HG02970 (cell line): ENCODE data around the gene FAM78A.
"Not testable (repeated sequence)": the region's sequence is repeated elsewhere in the genome, so short reads cannot be mapped to it uniquely, and the experiment has no call there.

Experiments used
- ATAC-seq: cut with Tn5 transposase; IDR thresholded peaks from one replicate; pipeline ENCODE4 v1.9.1; 2021; ENCODE audit warnings: mild to moderate bottlenecking, moderate library complexity, moderate number of reproducible peaks; ENCODE audit not compliant: unreplicated experiment, low FRiP score

FAM78A gene

DNA sequence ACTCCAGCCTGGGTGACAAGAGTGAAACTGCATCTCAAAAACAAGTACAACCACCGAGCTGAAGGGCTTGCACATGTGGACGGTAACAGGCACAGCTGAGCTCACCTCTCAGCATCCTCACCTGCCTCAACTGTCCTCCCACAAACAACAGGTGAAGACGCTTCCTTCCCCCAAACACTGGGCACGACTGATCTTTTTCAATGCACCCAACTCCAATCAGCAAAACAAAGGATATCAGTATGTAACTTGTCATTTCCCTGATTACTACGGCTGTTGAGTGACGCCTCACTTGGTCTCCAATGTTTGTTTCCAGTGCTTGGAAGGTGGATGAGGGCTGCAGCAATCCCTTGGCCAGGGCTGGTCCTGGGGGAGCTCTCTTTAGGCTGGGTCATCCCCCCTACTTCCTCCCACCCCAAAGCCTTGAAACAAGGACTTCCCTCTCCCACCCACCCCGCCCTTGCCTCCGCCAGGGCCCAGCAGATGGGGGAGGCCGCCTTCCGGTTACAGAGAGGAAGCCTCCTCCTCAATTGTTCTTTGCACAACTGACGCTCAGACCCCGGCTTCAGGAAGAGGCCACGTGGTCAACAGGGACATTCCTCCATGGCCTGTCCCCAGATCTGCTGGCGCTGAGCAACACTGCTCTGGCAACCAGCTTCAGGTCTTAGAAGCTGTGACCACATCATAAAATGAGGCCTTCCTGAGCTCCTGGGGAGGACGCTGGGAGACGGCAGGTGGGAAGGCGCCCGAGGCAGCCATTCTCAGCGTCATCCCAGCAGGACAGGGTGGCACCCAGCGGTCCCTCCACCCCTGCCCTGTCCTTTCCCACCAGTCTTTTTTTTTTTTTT, 5.9 kb downstream of the FAM78A start:
- no peak for ATAC-seq

- ATAC-seq, result no peak
Observed at GRCh38 chr9:131266266-131267229, 9.8 kb downstream of the FAM78A start.

- ATAC-seq, result no peak
Observed at GRCh38 chr9:131264231-131264630, 12.1 kb downstream of the FAM78A start.

DNA sequence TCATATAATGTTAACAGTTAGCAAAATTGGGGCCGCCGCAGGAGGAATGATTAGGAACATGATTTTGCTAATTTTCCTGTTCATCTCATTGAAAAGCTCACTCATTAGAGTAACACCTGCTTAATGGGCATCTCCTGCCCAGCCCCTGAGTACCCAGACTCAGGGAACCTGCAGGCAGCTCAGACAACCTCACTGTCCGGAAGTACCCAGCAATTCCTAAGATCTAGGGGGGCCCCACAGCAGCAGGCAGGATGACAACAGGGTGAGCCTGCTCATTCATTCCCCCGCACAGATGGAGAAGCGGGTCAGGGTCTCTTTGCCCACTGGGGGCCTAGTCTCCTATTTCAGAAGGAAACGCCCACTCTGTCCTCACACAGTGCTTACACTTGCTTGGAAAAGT, 12.6 kb downstream of the FAM78A start:
- no peak for ATAC-seq

GRCh38 chr9:131263033-131263343, 13.3 kb downstream of the FAM78A start:
- ATAC-seq, result not testable (repeated sequence)

DNA sequence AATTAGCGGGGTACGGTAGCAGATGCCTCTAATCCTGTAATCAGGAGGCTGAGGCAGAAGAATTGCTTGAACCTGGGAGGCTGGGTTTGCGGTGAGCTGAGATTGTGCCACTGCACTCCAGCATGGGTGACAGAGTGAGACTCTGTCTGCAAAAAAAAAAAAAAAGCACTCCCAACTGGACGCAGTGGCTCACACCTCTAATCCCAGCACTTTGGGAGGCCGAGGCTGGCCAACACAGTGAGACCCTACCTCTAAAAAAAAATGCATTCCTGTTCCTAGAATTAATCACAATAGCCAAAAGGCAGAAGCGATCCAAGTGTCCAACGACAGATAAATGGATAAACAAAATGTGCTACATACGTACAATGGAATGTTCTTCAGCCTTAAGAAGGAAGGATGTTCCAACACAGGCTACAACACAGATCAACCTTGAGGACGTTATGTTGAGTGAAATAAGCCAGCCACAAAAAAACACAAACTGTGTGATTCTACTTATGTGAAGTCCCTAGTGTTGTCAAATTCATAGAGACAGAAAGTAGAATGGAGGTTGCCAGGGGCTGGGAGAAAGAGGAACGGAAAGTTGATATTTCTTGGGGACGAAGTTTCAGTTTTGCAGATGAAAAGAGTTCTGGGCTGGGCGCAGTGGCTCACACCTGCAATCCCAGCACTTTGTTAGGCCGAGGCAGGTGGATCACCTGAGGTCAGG, 13.8 kb downstream of the FAM78A start:
- no peak for ATAC-seq

- no peak for ATAC-seq
Observed at GRCh38 chr9:131260751-131261452, 15.4 kb downstream of the FAM78A start.

DNA sequence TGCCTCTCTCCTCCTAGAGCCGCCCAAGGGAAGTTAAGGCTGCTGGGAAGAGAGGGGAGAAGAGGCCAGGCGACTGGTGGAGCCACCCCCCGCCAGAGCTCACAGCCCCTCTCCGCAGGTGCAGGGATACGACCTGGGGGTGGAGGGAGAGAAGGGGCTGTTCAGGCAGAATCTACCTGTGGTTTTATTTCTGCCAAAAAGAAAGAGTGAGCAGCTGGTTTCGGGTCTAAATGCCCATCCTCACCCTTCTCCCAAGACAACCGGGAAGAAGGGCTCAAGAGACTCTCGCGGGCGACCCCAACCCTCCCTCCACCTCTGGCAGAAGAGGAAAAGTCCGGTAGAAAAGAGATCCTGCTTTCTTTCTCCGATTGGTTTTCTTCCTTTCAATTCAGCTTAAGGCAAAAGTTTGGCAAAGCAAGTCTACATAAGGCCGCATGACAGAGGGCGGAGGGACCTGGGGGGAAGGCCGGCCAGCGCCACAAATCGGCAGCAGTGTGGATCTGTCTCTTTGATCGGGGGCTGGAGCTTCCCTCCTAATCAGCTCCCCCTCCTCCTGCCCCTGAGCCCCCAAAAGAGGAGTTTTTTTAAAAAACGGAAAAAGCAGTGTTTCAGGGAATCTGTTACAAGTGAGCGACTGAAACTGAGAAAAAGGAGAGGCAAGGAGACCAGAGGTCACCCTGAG, 16.3 kb downstream of the FAM78A start:
- ATAC-seq, result no peak

- no peak for ATAC-seq
Observed at GRCh38 chr9:131259432-131259898, 16.8 kb downstream of the FAM78A start.

DNA sequence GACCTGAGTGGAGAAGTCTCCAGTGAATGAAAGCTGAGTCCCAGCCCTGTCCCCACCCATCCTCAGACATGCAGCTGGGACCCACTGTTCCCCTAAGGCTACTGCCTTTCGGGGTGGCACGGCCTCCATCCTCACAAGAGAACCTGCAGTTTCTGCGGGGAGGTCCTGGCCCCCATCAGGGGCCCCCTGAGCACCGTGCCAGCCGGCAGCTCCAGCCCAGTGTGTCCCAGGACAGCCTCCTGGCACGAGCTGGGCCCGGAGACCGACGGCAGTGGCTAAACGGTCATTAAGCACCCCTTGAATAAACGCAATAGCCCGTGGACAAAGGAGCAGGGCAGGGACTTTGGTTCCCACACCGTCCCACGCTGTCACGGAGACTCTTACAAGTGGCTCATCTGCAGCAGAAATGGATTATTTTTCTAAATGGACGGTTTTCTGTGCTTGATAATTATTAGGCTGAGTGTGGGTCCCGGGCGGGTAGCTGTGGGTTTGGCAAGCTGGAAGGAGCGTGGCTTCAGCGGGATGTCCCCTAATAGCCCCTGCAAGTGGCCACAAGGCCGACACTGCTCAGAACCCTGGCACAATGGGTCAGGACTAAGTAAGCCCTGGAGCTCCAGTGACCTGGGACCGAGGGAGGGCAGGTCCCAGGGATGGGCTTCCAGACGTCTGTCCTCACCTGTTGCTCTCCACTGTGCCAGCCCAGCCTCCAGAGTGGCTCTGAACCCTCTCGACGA, 17.4 kb downstream of the FAM78A start:
- no peak for ATAC-seq

GRCh38 chr9:131258186-131258585, 18.1 kb downstream of the FAM78A start:
- no peak for ATAC-seq

DNA sequence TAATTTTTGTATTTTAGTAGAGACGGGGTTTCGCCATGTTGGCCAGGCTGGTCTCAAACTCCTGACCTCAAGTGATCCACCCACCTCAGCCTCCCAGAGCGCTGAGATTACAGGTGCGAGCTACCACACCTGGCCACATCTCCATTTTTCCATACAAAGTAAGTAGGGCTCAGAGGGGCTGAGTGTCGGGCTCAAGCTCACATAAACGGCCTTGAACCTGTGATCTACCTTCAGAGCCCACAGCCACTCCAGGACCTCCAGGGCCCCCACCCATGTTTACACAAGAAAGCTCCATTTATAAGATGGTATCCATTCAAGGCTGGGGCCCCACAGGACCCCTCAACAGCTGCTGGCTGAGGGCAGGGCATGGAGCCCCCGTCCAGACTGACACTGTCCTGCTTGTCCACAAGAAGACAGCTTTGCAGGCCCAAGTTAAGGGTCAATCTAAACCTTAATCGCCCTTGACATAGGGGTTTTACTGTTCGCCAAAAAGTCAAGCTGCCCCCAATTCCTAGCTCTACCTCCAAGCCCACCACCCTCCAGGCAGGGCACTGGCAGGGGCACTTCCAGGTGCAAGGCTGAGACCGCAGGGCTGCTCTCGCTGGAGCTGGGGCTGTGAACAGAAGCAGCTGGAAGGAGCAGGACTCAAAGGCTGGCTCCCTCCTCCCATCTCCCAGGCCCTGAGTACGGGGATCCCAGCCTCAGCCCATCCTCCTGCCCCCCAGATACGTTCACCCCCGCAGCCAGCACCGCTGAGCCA, 18.9 kb downstream of the FAM78A start:
- no peak for ATAC-seq

DNA sequence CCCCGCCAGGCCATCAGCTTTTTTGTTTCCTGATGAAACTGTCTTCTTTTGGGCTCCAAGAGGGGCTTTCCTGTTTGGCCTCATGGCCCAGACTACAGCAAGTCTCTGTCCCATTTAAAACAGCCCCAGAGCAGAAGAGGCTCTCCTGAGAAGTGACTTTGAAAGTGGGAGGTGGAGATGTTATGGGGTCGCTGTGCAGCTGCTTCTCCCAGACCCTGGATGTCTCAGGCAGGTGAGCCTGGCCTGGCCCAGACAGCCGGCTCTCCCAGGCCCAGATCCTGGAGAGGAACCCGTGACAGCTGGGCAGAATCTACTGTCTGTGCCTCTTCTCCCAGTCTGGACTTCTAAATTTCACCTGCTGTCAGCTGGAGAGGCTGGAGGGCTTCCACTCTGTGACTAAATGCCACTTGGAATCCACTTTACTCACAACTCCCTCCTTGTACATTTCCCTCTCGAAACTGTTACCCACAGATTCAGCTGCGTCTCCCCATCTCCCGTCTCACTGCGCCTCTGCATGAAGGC, 20.6 kb downstream of the FAM78A start:
- ATAC-seq, result no peak

DNA sequence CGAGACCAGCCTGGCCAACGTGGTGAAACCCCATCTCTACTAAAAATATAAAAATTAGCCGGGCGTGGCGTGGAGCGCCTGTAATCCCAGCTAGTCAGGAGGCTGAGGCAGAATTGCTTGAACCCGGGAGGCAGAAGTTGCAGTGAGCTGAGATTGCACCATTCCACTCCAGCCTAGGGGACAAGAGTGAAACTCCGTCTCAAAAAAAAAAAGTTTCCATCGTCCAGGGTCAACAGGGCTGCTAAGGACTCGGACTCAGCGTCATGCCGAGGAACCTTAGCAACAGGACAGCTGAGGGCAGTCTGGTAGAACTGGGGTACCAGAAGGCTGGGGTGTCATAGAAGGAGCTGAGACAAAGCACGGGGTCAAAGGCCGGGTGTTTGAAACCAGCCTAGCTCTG, 21.7 kb downstream of the FAM78A start:
- ATAC-seq, result no peak

- no peak for ATAC-seq
Observed at GRCh38 chr9:131253891-131254491, 22.3 kb downstream of the FAM78A start.

- ATAC-seq, result no peak
Observed at GRCh38 chr9:131252120-131252519, 24.2 kb downstream of the FAM78A start.

DNA sequence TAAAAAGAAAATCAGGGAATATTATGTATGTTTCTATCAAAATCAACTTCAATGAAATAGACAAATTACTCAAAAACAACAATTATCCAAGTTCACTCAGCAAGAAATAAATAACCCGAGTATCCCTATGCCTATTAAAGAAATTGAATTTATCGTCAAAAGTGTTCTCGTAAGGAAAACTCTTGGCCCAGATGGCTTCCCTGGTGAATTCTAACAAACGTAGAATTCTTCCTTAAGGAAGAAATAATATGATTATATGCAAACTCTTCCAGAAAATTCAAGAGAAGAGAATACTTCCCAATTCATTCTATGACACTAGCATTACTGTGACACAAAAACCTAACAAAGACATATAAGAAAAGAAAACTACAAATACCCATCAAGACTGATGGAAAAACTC, 29.7 kb downstream of the FAM78A start:
- no peak for ATAC-seq

DNA sequence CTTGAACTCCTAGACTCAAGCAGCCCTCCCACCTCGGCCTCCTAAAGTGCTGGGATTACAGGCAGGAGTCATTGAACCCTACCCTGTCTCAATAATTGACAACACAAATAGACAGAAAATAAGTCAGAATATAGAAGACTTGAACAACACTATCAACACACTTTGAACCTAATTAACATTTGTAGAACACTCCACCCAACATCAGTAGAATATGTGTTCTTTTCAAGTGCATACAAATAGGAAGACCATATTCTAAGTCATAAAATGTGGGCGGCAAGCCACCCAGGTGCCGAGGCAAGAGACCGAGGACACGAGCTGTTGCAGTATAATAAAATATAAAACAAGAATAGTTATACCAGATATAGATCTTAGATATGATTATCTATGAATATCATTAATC, 32.0 kb downstream of the FAM78A start:
- not testable (repeated sequence) for ATAC-seq
